ENCODE measurements around the gene TRPC1.

Gene TRPC1

GRCh38 chr3:142795332-142795731 lies 71.5 kb downstream of the TRPC1 start:
- Histone ChIP-seq H3K36me3 (ENCODE audit: control insufficient read depth in 2 of 2, insufficient read depth in 2 of 2, low read length in 2 of 2) (no peaks in the 10 kb centered on the region), H3K9me3 (ENCODE audit: control insufficient read depth in 2 of 2, low read length in 2 of 2) (no peaks in the 10 kb centered on the region), H3K27me3 (ENCODE audit: control insufficient read depth in 1 of 2, insufficient read depth in 2 of 2, low read length in 2 of 2) (no peaks in the 10 kb centered on the region), H3K4me1 (ENCODE audit: control insufficient read depth, insufficient read depth, low read length) (no peaks in the 10 kb centered on the region), H3K9ac (ENCODE audit: low read length in 2 of 2) (no peak overlapping the region), H3K27ac (ENCODE audit: low read length) (no peak overlapping the region), H3K4me3 (ENCODE audit: low read length in 2 of 2) (no peak overlapping the region)

GRCh38 chr3:142796823-142797222 lies 73.0 kb downstream of the TRPC1 start:
- Histone ChIP-seq H3K27me3 (ENCODE audit: control insufficient read depth in 1 of 2, insufficient read depth in 2 of 2, low read length in 2 of 2) (no peaks in the 10 kb centered on the region), H3K27ac (ENCODE audit: low read length) (no peak overlapping the region), H3K4me3 (ENCODE audit: low read length in 2 of 2) (no peak overlapping the region), H3K9ac (ENCODE audit: low read length in 2 of 2) (no peak overlapping the region), H3K4me1 (ENCODE audit: control insufficient read depth, insufficient read depth, low read length) (no peaks in the 10 kb centered on the region), H3K9me3 (ENCODE audit: control insufficient read depth in 2 of 2, low read length in 2 of 2) (no peaks in the 10 kb centered on the region), H3K36me3 (ENCODE audit: control insufficient read depth in 2 of 2, insufficient read depth in 2 of 2, low read length in 2 of 2) (no peaks in the 10 kb centered on the region)

GRCh38 chr3:142801746-142802145 lies 77.9 kb downstream of the TRPC1 start:
- Histone ChIP-seq H3K36me3 (ENCODE audit: control insufficient read depth in 2 of 2, insufficient read depth in 2 of 2, low read length in 2 of 2) (peaks cover 0 to 4% of the 10 kb centered on the region in 2 donors), H3K4me3 (ENCODE audit: low read length in 2 of 2) (no peak overlapping the region), H3K9me3 (ENCODE audit: control insufficient read depth in 2 of 2, low read length in 2 of 2) (no peaks in the 10 kb centered on the region), H3K27ac (ENCODE audit: low read length) (no peak overlapping the region), H3K27me3 (ENCODE audit: control insufficient read depth in 1 of 2, insufficient read depth in 2 of 2, low read length in 2 of 2) (no peaks in the 10 kb centered on the region), H3K9ac (ENCODE audit: low read length in 2 of 2) (no peak overlapping the region), H3K4me1 (ENCODE audit: control insufficient read depth, insufficient read depth, low read length) (no peaks in the 10 kb centered on the region)

GRCh38 chr3:142802891-142803290 lies 79.1 kb downstream of the TRPC1 start:
- H3K4me3 ChIP-seq (ENCODE audit: low read length in 2 of 2), result no peak overlapping the region
- no peak overlapping the region for H3K27ac ChIP-seq (ENCODE audit: low read length)
- no peak overlapping the region for H3K9ac ChIP-seq (ENCODE audit: low read length in 2 of 2)
- peaks cover 0 to 4% of the 10 kb centered on the region in 2 donors for H3K36me3 ChIP-seq (ENCODE audit: control insufficient read depth in 2 of 2, insufficient read depth in 2 of 2, low read length in 2 of 2)
- no peaks in the 10 kb centered on the region for H3K27me3 ChIP-seq (ENCODE audit: control insufficient read depth in 1 of 2, insufficient read depth in 2 of 2, low read length in 2 of 2)
- H3K9me3 ChIP-seq (ENCODE audit: control insufficient read depth in 2 of 2, low read length in 2 of 2), result no peaks in the 10 kb centered on the region
- H3K4me1 ChIP-seq (ENCODE audit: control insufficient read depth, insufficient read depth, low read length), result no peaks in the 10 kb centered on the region

- Histone ChIP-seq H3K9ac (ENCODE audit: low read length in 2 of 2) (no peak overlapping the region), H3K27me3 (ENCODE audit: control insufficient read depth in 1 of 2, insufficient read depth in 2 of 2, low read length in 2 of 2) (no peaks in the 10 kb centered on the region), H3K4me3 (ENCODE audit: low read length in 2 of 2) (no peak overlapping the region), H3K27ac (ENCODE audit: low read length) (no peak overlapping the region), H3K4me1 (ENCODE audit: control insufficient read depth, insufficient read depth, low read length) (no peaks in the 10 kb centered on the region), H3K36me3 (ENCODE audit: control insufficient read depth in 2 of 2, insufficient read depth in 2 of 2, low read length in 2 of 2) (peaks cover 0 to 4% of the 10 kb centered on the region in 2 donors), H3K9me3 (ENCODE audit: control insufficient read depth in 2 of 2, low read length in 2 of 2) (no peaks in the 10 kb centered on the region)
Observed at GRCh38 chr3:142808103-142808917, 84.5 kb downstream of the TRPC1 start.

- Histone ChIP-seq H3K4me3 (ENCODE audit: low read length in 2 of 2) (no peak overlapping the region), H3K9me3 (ENCODE audit: control insufficient read depth in 2 of 2, low read length in 2 of 2) (no peaks in the 10 kb centered on the region), H3K4me1 (ENCODE audit: control insufficient read depth, insufficient read depth, low read length) (no peaks in the 10 kb centered on the region), H3K27me3 (ENCODE audit: control insufficient read depth in 1 of 2, insufficient read depth in 2 of 2, low read length in 2 of 2) (no peaks in the 10 kb centered on the region), H3K27ac (ENCODE audit: low read length) (no peak overlapping the region), H3K36me3 (ENCODE audit: control insufficient read depth in 2 of 2, insufficient read depth in 2 of 2, low read length in 2 of 2) (peaks cover 0 to 4% of the 10 kb centered on the region in 2 donors), H3K9ac (ENCODE audit: low read length in 2 of 2) (no peak overlapping the region)
Observed at GRCh38 chr3:142809259-142809658, 85.4 kb downstream of the TRPC1 start.

GRCh38 chr3:142815803-142816202 lies 92.0 kb downstream of the TRPC1 start:
- no peak overlapping the region for H3K9ac ChIP-seq (ENCODE audit: low read length in 2 of 2)
- H3K36me3 ChIP-seq (ENCODE audit: control insufficient read depth in 2 of 2, insufficient read depth in 2 of 2, low read length in 2 of 2), result no peaks in the 10 kb centered on the region
- no peaks in the 10 kb centered on the region for H3K9me3 ChIP-seq (ENCODE audit: control insufficient read depth in 2 of 2, low read length in 2 of 2)
- H3K4me3 ChIP-seq (ENCODE audit: low read length in 2 of 2), result no peak overlapping the region
- H3K4me1 ChIP-seq (ENCODE audit: control insufficient read depth, insufficient read depth, low read length), result no peaks in the 10 kb centered on the region
- no peak overlapping the region for H3K27ac ChIP-seq (ENCODE audit: low read length)
- H3K27me3 ChIP-seq (ENCODE audit: control insufficient read depth in 1 of 2, insufficient read depth in 2 of 2, low read length in 2 of 2), result peaks cover 0 to 2% of the 10 kb centered on the region in 2 donors

- H3K9ac ChIP-seq (ENCODE audit: low read length in 2 of 2), result no peak overlapping the region
- H3K27me3 ChIP-seq (ENCODE audit: control insufficient read depth in 1 of 2, insufficient read depth in 2 of 2, low read length in 2 of 2), result peaks cover 0 to 2% of the 10 kb centered on the region in 2 donors
- no peaks in the 10 kb centered on the region for H3K36me3 ChIP-seq (ENCODE audit: control insufficient read depth in 2 of 2, insufficient read depth in 2 of 2, low read length in 2 of 2)
- H3K4me1 ChIP-seq (ENCODE audit: control insufficient read depth, insufficient read depth, low read length), result no peaks in the 10 kb centered on the region
- H3K27ac ChIP-seq (ENCODE audit: low read length), result no peak overlapping the region
- no peak overlapping the region for H3K4me3 ChIP-seq (ENCODE audit: low read length in 2 of 2)
- no peaks in the 10 kb centered on the region for H3K9me3 ChIP-seq (ENCODE audit: control insufficient read depth in 2 of 2, low read length in 2 of 2)
Observed at GRCh38 chr3:142817356-142817755, 93.5 kb downstream of the TRPC1 start.

- no peaks in the 10 kb centered on the region for H3K4me1 ChIP-seq (ENCODE audit: control insufficient read depth, insufficient read depth, low read length)
- H3K9me3 ChIP-seq (ENCODE audit: control insufficient read depth in 2 of 2, low read length in 2 of 2), result no peaks in the 10 kb centered on the region
- H3K9ac ChIP-seq (ENCODE audit: low read length in 2 of 2), result no peak overlapping the region
- no peak overlapping the region for H3K27ac ChIP-seq (ENCODE audit: low read length)
- H3K4me3 ChIP-seq (ENCODE audit: low read length in 2 of 2), result no peak overlapping the region
- no peaks in the 10 kb centered on the region for H3K36me3 ChIP-seq (ENCODE audit: control insufficient read depth in 2 of 2, insufficient read depth in 2 of 2, low read length in 2 of 2)
- H3K27me3 ChIP-seq (ENCODE audit: control insufficient read depth in 1 of 2, insufficient read depth in 2 of 2, low read length in 2 of 2), result peaks cover 0 to 2% of the 10 kb centered on the region in 2 donors
Observed at GRCh38 chr3:142817897-142818296, 94.1 kb downstream of the TRPC1 start.

- no peaks in the 10 kb centered on the region for H3K36me3 ChIP-seq (ENCODE audit: control insufficient read depth in 2 of 2, insufficient read depth in 2 of 2, low read length in 2 of 2)
- no peaks in the 10 kb centered on the region for H3K4me1 ChIP-seq (ENCODE audit: control insufficient read depth, insufficient read depth, low read length)
- peaks cover 0 to 2% of the 10 kb centered on the region in 2 donors for H3K27me3 ChIP-seq (ENCODE audit: control insufficient read depth in 1 of 2, insufficient read depth in 2 of 2, low read length in 2 of 2)
- no peak overlapping the region for H3K4me3 ChIP-seq (ENCODE audit: low read length in 2 of 2)
- no peaks in the 10 kb centered on the region for H3K9me3 ChIP-seq (ENCODE audit: control insufficient read depth in 2 of 2, low read length in 2 of 2)
- no peak overlapping the region for H3K9ac ChIP-seq (ENCODE audit: low read length in 2 of 2)
- no peak overlapping the region for H3K27ac ChIP-seq (ENCODE audit: low read length)
Observed at GRCh38 chr3:142818651-142819050, 94.8 kb downstream of the TRPC1 start.

GRCh38 chr3:142819179-142819578 lies 95.3 kb downstream of the TRPC1 start:
- Histone ChIP-seq H3K4me1 (ENCODE audit: control insufficient read depth, insufficient read depth, low read length) (no peaks in the 10 kb centered on the region), H3K4me3 (ENCODE audit: low read length in 2 of 2) (no peak overlapping the region), H3K27ac (ENCODE audit: low read length) (no peak overlapping the region), H3K9me3 (ENCODE audit: control insufficient read depth in 2 of 2, low read length in 2 of 2) (no peaks in the 10 kb centered on the region), H3K36me3 (ENCODE audit: control insufficient read depth in 2 of 2, insufficient read depth in 2 of 2, low read length in 2 of 2) (no peaks in the 10 kb centered on the region), H3K9ac (ENCODE audit: low read length in 2 of 2) (no peak overlapping the region), H3K27me3 (ENCODE audit: control insufficient read depth in 1 of 2, insufficient read depth in 2 of 2, low read length in 2 of 2) (peaks cover 0 to 2% of the 10 kb centered on the region in 2 donors)

Measured in stomach smooth muscle (tissue), 2 donors.